Sigmoid colon (tissue), 7 donors: ENCODE results near the gene CHCHD6. TPM values are rescaled to one million over a fixed set of nuclear protein-coding genes. Genes with fewer than 3 reads are reported as not detected.

ENCODE experiments used
- DNase-seq: peaks from one replicate; pipeline ENCODE4 v3.0.0-alpha.2; 2019
- H3K27ac ChIP-seq, 4 donors: fragments of 200-600 bp; sonication (generic); one replicate each; pipeline ENCODE4 v1.5.1; 2016 to 2019; ENCODE audit warnings: mild to moderate bottlenecking in 1 of 4
- H3K27me3 ChIP-seq, 3 donors: fragments of 200-600 bp; sonication (generic); one replicate each; pipeline ENCODE4 v1.5.1; 2019; ENCODE audit warnings: mild to moderate bottlenecking in 1 of 3
- H3K36me3 ChIP-seq, 4 donors: fragments of 200-600 bp; sonication (generic); one replicate each; pipeline ENCODE4 v1.5.1; 2016 to 2019
- H3K4me1 ChIP-seq, 4 donors: fragments of 200-600 bp; sonication (generic); one replicate each; pipeline ENCODE4 v1.5.1; 2017 to 2019
- H3K4me3 ChIP-seq, 4 donors: fragments of 200-600 bp; sonication (generic); one replicate each; pipeline ENCODE4 v1.5.1; 2017 to 2019; ENCODE audit warnings: mild to moderate bottlenecking in 2 of 4, moderate library complexity in 1 of 4
- H3K9me3 ChIP-seq, 4 donors: fragments of 200-600 bp in 3 of 4; sonication (generic) in 3 of 4; one replicate each; pipeline versions ENCODE4 v1.5.1 to v1.6.1; 2013 to 2019
- EP300 ChIP-seq, 4 donors: sonication (generic); formaldehyde crosslinking; IDR thresholded peaks; one replicate each; pipeline ENCODE4 v1.6.1; 2017; ENCODE audit warnings: antibody characterized with exemption in 4 of 4
- POLR2A ChIP-seq, 2 donors: fragments of 450-650 bp; IDR thresholded peaks; one replicate each; pipeline ENCODE4 v1.6.1; 2016; ENCODE audit warnings: antibody characterized with exemption in 2 of 2, mild to moderate bottlenecking in 2 of 2, moderate library complexity in 2 of 2
- POLR2AphosphoS5 ChIP-seq, 4 donors: sonication (generic); formaldehyde crosslinking; IDR thresholded peaks; one replicate each; pipeline ENCODE4 v1.6.1; 2017; ENCODE audit warnings: antibody characterized with exemption in 4 of 4
- WGBS, 2 donors: extraction: QIAGEN DNeasy Blood & Tissue Kit; methylation state at CpG; one replicate each; pipeline ENCODE4 v1.1.7; 2013; 5-methylcytosine and 5-hydroxymethylcytosine counted together
- intact Hi-C: fragments of 100-400 bp; cut with DNase I; formaldehyde crosslinking; loops from one replicate; pipeline ENCODE4 v1.15.1; 2023
- polyA plus RNA-seq, 3 donors: library from polyadenylated mRNA; stranded (reverse); fragments of 200-250 nt; gene quantifications; one replicate each; pipeline ENCODE4 v1.2.3, GENCODE V29; 2013
- total RNA-seq, 4 donors: library from RNA; depleted of rRNA; stranded (reverse); fragments of >200 nt; gene quantifications; one replicate each; pipeline ENCODE4 v1.1.0, GENCODE V29; 2016
- TF ChIP-seq, protein P1 (sequence below), 4 experiments: fragments of 450-650 bp in 3 of 4; fragments of 200-600 bp in 1 of 4; IDR thresholded peaks; one replicate each; pipeline ENCODE4 v1.5.1; 2016 to 2019; ENCODE audit warnings: antibody characterized with exemption in 4 of 4, mild to moderate bottlenecking in 3 of 4, moderate library complexity in 2 of 4
- donor health status: healthy with polysubstance abuse.
- donor health status: Bipolar disorder and iron deficiency.
- donor health status: healthy.

CHCHD6 gene
- total and polyA plus RNA-seq, 7 donors: 8.0 to 20.9 (median 14.4) TPM

DNA sequence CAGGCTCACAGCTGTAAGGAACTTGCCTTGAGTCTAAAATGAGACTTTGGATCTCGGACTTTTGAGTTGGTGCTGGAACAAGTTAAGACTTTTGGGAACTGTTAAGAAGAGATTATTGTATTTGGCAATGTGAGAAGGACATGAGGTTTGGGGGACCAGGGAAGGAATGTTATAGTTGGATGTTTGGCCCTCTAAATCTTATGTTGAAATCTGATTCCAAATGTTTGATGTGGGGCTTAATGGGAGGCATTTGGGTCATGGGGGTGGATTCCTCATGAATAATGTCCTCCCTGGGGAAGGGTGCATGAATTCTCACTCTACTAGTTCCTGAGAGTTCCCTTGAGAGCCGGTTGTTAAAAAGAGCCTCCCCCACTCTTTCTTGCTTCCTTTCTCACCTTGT is 18.5 kb upstream of the CHCHD6 start:
- H3K36me3 ChIP-seq: no peaks in the 10 kb centered on the region
- no peaks in the 10 kb centered on the region for H3K27me3 ChIP-seq
- no peak overlapping the region for H3K27ac ChIP-seq
- no peaks in the 10 kb centered on the region for H3K9me3 ChIP-seq
- H3K4me3 ChIP-seq: no peak overlapping the region
- H3K4me1 ChIP-seq: no peaks in the 10 kb centered on the region
- TF ChIP-seq POLR2A (IDR thresholded peaks at IDR 0.05): no peak
- TF ChIP-seq, protein P1, sequence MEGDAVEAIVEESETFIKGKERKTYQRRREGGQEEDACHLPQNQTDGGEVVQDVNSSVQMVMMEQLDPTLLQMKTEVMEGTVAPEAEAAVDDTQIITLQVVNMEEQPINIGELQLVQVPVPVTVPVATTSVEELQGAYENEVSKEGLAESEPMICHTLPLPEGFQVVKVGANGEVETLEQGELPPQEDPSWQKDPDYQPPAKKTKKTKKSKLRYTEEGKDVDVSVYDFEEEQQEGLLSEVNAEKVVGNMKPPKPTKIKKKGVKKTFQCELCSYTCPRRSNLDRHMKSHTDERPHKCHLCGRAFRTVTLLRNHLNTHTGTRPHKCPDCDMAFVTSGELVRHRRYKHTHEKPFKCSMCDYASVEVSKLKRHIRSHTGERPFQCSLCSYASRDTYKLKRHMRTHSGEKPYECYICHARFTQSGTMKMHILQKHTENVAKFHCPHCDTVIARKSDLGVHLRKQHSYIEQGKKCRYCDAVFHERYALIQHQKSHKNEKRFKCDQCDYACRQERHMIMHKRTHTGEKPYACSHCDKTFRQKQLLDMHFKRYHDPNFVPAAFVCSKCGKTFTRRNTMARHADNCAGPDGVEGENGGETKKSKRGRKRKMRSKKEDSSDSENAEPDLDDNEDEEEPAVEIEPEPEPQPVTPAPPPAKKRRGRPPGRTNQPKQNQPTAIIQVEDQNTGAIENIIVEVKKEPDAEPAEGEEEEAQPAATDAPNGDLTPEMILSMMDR (IDR thresholded peaks at IDR 0.05): no peak
- intact Hi-C loops: no loop called here
- WGBS, 2 donors: 53 to 69% methylated on average over 2 of the region's 2 CpGs
- DNase-seq: no peak

DNA sequence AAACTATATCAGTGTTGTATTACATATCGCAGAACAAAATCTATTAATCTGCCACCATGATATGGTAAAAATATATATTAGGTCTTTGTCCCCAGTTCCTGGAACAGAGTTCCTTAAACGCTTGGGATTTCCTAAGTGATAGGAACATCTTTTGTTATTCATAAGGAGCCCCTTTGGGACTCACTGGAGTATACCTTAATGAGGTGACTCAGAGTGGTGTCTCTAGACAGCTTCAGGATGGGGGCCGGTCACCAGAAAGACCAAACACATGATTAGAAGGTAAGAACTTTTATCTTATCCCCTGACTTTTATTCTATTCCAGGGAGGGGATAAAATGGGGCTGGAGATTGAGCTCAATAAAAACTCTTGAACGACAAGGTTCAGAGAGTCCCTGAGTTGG is 12.3 kb upstream of the CHCHD6 start:
- no peak for DNase-seq
- Histone ChIP-seq H3K27me3 (no peaks in the 10 kb centered on the region), H3K4me3 (no peak overlapping the region), H3K9me3 (no peaks in the 10 kb centered on the region), H3K27ac (no peak overlapping the region), H3K36me3 (no peaks in the 10 kb centered on the region), H3K4me1 (no peaks in the 10 kb centered on the region)
- WGBS, 2 donors: 85 to 86% methylated on average over 4 of the region's 4 CpGs
- TF ChIP-seq POLR2A (IDR thresholded peaks at IDR 0.05): no peak
- TF ChIP-seq POLR2AphosphoS5 (IDR thresholded peaks at IDR 0.05): no peak
- TF ChIP-seq EP300 (IDR thresholded peaks at IDR 0.05): no peak
- TF ChIP-seq, protein P1 (IDR thresholded peaks at IDR 0.05): no peak
- intact Hi-C loops: no loop called here

DNA sequence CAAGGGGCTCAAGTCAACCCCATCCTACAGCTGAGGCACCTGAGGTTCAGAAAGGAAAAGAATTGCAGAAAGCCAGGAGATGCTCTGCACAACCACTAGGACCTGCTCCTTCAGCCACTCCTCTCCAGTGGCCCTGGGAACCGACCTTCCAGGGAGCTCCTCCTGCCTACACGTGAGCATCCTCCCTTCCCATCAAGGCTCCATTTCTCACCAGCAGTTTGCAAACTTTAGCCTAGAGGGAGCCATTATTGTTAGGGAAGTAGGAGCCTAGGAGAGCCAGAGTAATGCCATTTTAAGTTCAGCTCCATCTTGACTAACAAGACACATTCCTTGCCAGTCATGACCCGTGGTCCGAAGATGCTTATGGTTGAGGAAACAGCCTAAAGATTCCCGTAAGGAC is 11.2 kb upstream of the CHCHD6 start:
- H3K4me3 ChIP-seq: no peak overlapping the region
- H3K27me3 ChIP-seq: no peaks in the 10 kb centered on the region
- H3K4me1 ChIP-seq: no peaks in the 10 kb centered on the region
- H3K9me3 ChIP-seq: no peaks in the 10 kb centered on the region
- no peak overlapping the region for H3K27ac ChIP-seq
- TF ChIP-seq, protein P1 (IDR thresholded peaks at IDR 0.05): no peak
- no peak for TF ChIP-seq POLR2A (IDR thresholded peaks at IDR 0.05)
- TF ChIP-seq POLR2AphosphoS5 (IDR thresholded peaks at IDR 0.05): no peak
- TF ChIP-seq EP300 (IDR thresholded peaks at IDR 0.05): no peak
- WGBS, 2 donors: 55 to 76% methylated on average over 5 of the region's 5 CpGs
- intact Hi-C loops: no loop called here
- no peaks in the 10 kb centered on the region for H3K36me3 ChIP-seq
- DNase-seq: no peak

DNA sequence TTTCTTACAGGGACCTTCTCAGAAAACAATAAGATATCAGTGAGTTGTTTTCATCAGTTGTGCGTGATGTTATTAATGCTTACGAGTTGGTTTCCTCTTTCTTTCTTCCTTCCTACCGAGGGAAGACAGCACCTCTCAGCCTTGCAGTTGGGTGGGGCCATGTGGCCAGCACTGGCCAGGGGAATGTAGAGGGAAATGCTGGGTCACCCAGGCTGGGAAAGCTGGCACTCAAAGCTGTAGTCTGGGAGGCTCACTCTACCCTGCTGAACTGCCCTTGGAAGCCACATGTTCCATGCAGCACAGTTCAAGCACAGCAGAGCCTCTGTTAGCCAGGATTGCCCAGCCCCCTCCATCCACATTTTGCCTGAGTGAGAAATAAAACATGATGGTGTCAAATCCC is 10.1 kb upstream of the CHCHD6 start:
- WGBS, 2 donors: 41 to 52% methylated on average over 3 of the region's 3 CpGs
- Histone ChIP-seq H3K27me3 (peaks cover 0 to under 1% (median 0%) of the 10 kb centered on the region in 3 donors), H3K27ac (no peak overlapping the region), H3K4me3 (no peak overlapping the region), H3K9me3 (no peaks in the 10 kb centered on the region), H3K4me1 (no peaks in the 10 kb centered on the region), H3K36me3 (no peaks in the 10 kb centered on the region)
- TF ChIP-seq EP300 (IDR thresholded peaks at IDR 0.05): no peak
- no peak for TF ChIP-seq POLR2AphosphoS5 (IDR thresholded peaks at IDR 0.05)
- TF ChIP-seq POLR2A (IDR thresholded peaks at IDR 0.05): no peak
- TF ChIP-seq, protein P1 (IDR thresholded peaks at IDR 0.05): no peak
- intact Hi-C loops: no loop called here
- no peak for DNase-seq

DNA sequence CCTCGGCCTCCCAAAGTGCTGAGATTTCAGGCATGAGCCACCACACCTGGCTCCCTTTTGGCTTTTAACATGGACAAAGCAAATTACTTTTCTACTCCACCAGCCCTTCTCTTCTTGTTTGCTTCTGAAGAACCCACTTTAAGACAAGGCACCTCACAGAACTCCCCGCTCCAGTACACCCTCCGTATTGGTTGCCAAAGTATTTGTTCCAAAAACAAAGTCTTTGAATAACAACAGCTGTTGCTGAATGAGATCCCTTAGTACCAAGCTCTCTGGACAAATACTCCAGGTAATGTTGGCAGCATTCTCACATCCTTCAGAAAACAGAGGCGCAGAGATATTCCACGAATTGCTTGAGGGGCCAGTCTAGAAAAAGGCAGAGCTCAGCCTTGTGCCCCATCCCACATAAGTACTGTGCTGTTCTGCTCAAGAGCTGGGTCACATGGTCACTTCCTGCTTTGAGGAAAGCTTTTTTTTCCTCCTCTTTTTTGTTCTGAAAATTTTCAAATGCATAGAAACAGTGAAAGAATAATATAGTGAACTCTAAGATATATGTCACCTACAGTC is 7.3 kb upstream of the CHCHD6 start:
- intact Hi-C loops: no loop called here
- WGBS, 2 donors: 79 to 83% methylated on average over 5 of the region's 5 CpGs

More for the DNA sequence above, 7.3 kb upstream of the CHCHD6 start:
- TF ChIP-seq POLR2A (IDR thresholded peaks at IDR 0.05): no peak
- no peak for TF ChIP-seq POLR2AphosphoS5 (IDR thresholded peaks at IDR 0.05)
- Histone ChIP-seq H3K27me3 (peaks cover 0 to 4% (median 0%) of the 10 kb centered on the region in 3 donors), H3K4me3 (no peak overlapping the region), H3K4me1 (no peaks in the 10 kb centered on the region), H3K36me3 (no peaks in the 10 kb centered on the region), H3K27ac (no peak overlapping the region), H3K9me3 (no peaks in the 10 kb centered on the region)
- no peak for DNase-seq
